ENCODE measurements around the gene EXPH5.
"Not testable (repeated sequence)": the region's sequence is repeated elsewhere in the genome, so short reads cannot be mapped to it uniquely, and the experiment has no call there.

Gene EXPH5

GRCh38 chr11:108591893-108592292, 1.7 kb downstream of the EXPH5 start:
- in situ Hi-C loops (cut with MboI; ENCODE audit: low sequenced_read_pairs), result no loop called here
- Histone ChIP-seq H3K4me3 (peak overlapping the region; percentile 60), H3K27me3 (ENCODE audit: low read depth) (no peaks in the 10 kb centered on the region), H3K9me3 (no peaks in the 10 kb centered on the region), H3K36me3 (replicated peaks) (no peaks in the 10 kb centered on the region; the same call in 1 of the 2 replicates), H3K4me1 (peaks cover 48% of the 10 kb centered on the region)
- peak; percentile 40 to 52 for DNase-seq (ENCODE audit: low spot score in 2 of 2)

GRCh38 chr11:108589136-108589535, 4.4 kb downstream of the EXPH5 start:
- Histone ChIP-seq H3K36me3 (replicated peaks) (no peaks in the 10 kb centered on the region; the same call in 1 of the 2 replicates), H3K9me3 (no peaks in the 10 kb centered on the region), H3K27me3 (ENCODE audit: low read depth) (no peaks in the 10 kb centered on the region), H3K4me1 (peaks cover 20% of the 10 kb centered on the region), H3K4me3 (no peak overlapping the region)
- in situ Hi-C loops (cut with MboI; ENCODE audit: low sequenced_read_pairs), result no loop called here
- no peak for DNase-seq (ENCODE audit: low spot score in 2 of 2)

GRCh38 chr11:108588287-108588686, 5.3 kb downstream of the EXPH5 start:
- no peaks in the 10 kb centered on the region for H3K9me3 ChIP-seq
- H3K4me1 ChIP-seq, result peaks cover 17% of the 10 kb centered on the region
- in situ Hi-C loops (cut with MboI; ENCODE audit: low sequenced_read_pairs), result no loop called here
- H3K27me3 ChIP-seq (ENCODE audit: low read depth), result no peaks in the 10 kb centered on the region
- no peak overlapping the region for H3K4me3 ChIP-seq
- DNase-seq (ENCODE audit: low spot score in 2 of 2), result no peak
- H3K36me3 ChIP-seq (replicated peaks), result no peaks in the 10 kb centered on the region; the same call in 1 of the 2 replicates

GRCh38 chr11:108587109-108587508, 6.5 kb downstream of the EXPH5 start:
- Histone ChIP-seq H3K36me3 (replicated peaks) (no peaks in the 10 kb centered on the region; the same call in 1 of the 2 replicates), H3K4me1 (peaks cover 17% of the 10 kb centered on the region), H3K9me3 (no peaks in the 10 kb centered on the region), H3K4me3 (no peak overlapping the region), H3K27me3 (ENCODE audit: low read depth) (no peaks in the 10 kb centered on the region)
- in situ Hi-C loops (cut with MboI; ENCODE audit: low sequenced_read_pairs), result no loop called here
- no peak for DNase-seq (ENCODE audit: low spot score in 2 of 2)

GRCh38 chr11:108586600-108586999, 7.0 kb downstream of the EXPH5 start:
- Histone ChIP-seq H3K36me3 (replicated peaks) (no peaks in the 10 kb centered on the region; the same call in 1 of the 2 replicates), H3K4me3 (no peak overlapping the region), H3K4me1 (peaks cover 13% of the 10 kb centered on the region), H3K27me3 (ENCODE audit: low read depth) (no peaks in the 10 kb centered on the region), H3K9me3 (no peaks in the 10 kb centered on the region)
- DNase-seq (ENCODE audit: low spot score in 2 of 2), result no peak
- in situ Hi-C loops (cut with MboI; ENCODE audit: low sequenced_read_pairs), result no loop called here

- H3K4me3 ChIP-seq; DNase-seq (ENCODE audit: low spot score in 2 of 2); H3K27me3 ChIP-seq (ENCODE audit: low read depth); H3K4me1 ChIP-seq; H3K9me3 ChIP-seq; in situ Hi-C loops (cut with MboI; ENCODE audit: low sequenced_read_pairs); H3K36me3 ChIP-seq (replicated peaks): not testable (repeated sequence)
Observed at GRCh38 chr11:108586185-108586584, 7.4 kb downstream of the EXPH5 start.

GRCh38 chr11:108584973-108585372, 8.6 kb downstream of the EXPH5 start:
- in situ Hi-C loops (cut with MboI; ENCODE audit: low sequenced_read_pairs), result no loop called here
- Histone ChIP-seq H3K27me3 (ENCODE audit: low read depth) (no peaks in the 10 kb centered on the region), H3K4me1 (peaks cover 9% of the 10 kb centered on the region), H3K36me3 (replicated peaks) (no peaks in the 10 kb centered on the region; the same call in 1 of the 2 replicates), H3K9me3 (no peaks in the 10 kb centered on the region), H3K4me3 (no peak overlapping the region)
- no peak for DNase-seq (ENCODE audit: low spot score in 2 of 2)

- in situ Hi-C loops (cut with MboI; ENCODE audit: low sequenced_read_pairs), result no loop called here
- Histone ChIP-seq H3K27me3 (ENCODE audit: low read depth) (no peaks in the 10 kb centered on the region), H3K4me3 (no peak overlapping the region), H3K36me3 (replicated peaks) (no peaks in the 10 kb centered on the region), H3K4me1 (no peaks in the 10 kb centered on the region), H3K9me3 (no peaks in the 10 kb centered on the region)
- no peak for DNase-seq (ENCODE audit: low spot score in 2 of 2)
Observed at GRCh38 chr11:108580645-108581044, 12.9 kb downstream of the EXPH5 start.

GRCh38 chr11:108580043-108580442, 13.5 kb downstream of the EXPH5 start:
- H3K4me1 ChIP-seq, result no peaks in the 10 kb centered on the region
- in situ Hi-C loops (cut with MboI; ENCODE audit: low sequenced_read_pairs), result no loop called here
- no peak for DNase-seq (ENCODE audit: low spot score in 2 of 2)
- H3K27me3 ChIP-seq (ENCODE audit: low read depth), result no peaks in the 10 kb centered on the region
- no peaks in the 10 kb centered on the region for H3K9me3 ChIP-seq
- H3K4me3 ChIP-seq, result no peak overlapping the region
- 0 out of 2 replicates have a peak, but pooled peaks cover 2% of the 10 kb centered on the region for H3K36me3 ChIP-seq (replicated peaks)

- Histone ChIP-seq H3K4me1 (no peaks in the 10 kb centered on the region), H3K36me3 (replicated peaks) (0 out of 2 replicates have a peak, but pooled peaks cover 3% of the 10 kb centered on the region), H3K9me3 (no peaks in the 10 kb centered on the region; the same call in 1 of the 2 replicates), H3K4me3 (no peak overlapping the region), H3K27me3 (ENCODE audit: low read depth) (no peaks in the 10 kb centered on the region)
- no peak for DNase-seq (ENCODE audit: low spot score in 2 of 2)
- in situ Hi-C loops (cut with MboI; ENCODE audit: low sequenced_read_pairs), result no loop called here
Observed at GRCh38 chr11:108576523-108576922, 17.0 kb downstream of the EXPH5 start.

GRCh38 chr11:108574675-108575074, 18.9 kb downstream of the EXPH5 start:
- Histone ChIP-seq H3K27me3 (ENCODE audit: low read depth) (no peaks in the 10 kb centered on the region), H3K4me1 (no peaks in the 10 kb centered on the region), H3K36me3 (replicated peaks) (0 out of 2 replicates have a peak, but pooled peaks cover 3% of the 10 kb centered on the region), H3K4me3 (no peak overlapping the region), H3K9me3 (no peaks in the 10 kb centered on the region; the same call in 1 of the 2 replicates)
- in situ Hi-C loops (cut with MboI; ENCODE audit: low sequenced_read_pairs), result no loop called here
- no peak for DNase-seq (ENCODE audit: low spot score in 2 of 2)

GRCh38 chr11:108571001-108571400, 22.6 kb downstream of the EXPH5 start:
- no peak for DNase-seq (ENCODE audit: low spot score in 2 of 2)
- in situ Hi-C loops (cut with MboI; ENCODE audit: low sequenced_read_pairs), result no loop called here
- Histone ChIP-seq H3K36me3 (replicated peaks) (0 out of 2 replicates have a peak, but pooled peaks cover 3% of the 10 kb centered on the region), H3K4me3 (no peak overlapping the region), H3K27me3 (ENCODE audit: low read depth) (no peaks in the 10 kb centered on the region), H3K9me3 (no peaks in the 10 kb centered on the region; the same call in 1 of the 2 replicates), H3K4me1 (no peaks in the 10 kb centered on the region)

- no peaks in the 10 kb centered on the region for H3K27me3 ChIP-seq (ENCODE audit: low read depth)
- no peaks in the 10 kb centered on the region; the same call in 1 of the 2 replicates for H3K9me3 ChIP-seq
- H3K4me3 ChIP-seq, result no peak overlapping the region
- H3K4me1 ChIP-seq, result no peaks in the 10 kb centered on the region
- in situ Hi-C loops (cut with MboI; ENCODE audit: low sequenced_read_pairs), result no loop called here
- no peak for DNase-seq (ENCODE audit: low spot score in 2 of 2)
- H3K36me3 ChIP-seq (replicated peaks), result no peaks in the 10 kb centered on the region
Observed at GRCh38 chr11:108569896-108570295, 23.7 kb downstream of the EXPH5 start.

- no peaks in the 10 kb centered on the region for H3K4me1 ChIP-seq
Observed at GRCh38 chr11:108568195-108568858, 25.2 kb downstream of the EXPH5 start.

More at GRCh38 chr11:108568195-108568858, 25.2 kb downstream of the EXPH5 start:
- no peak overlapping the region for H3K4me3 ChIP-seq
- DNase-seq (ENCODE audit: low spot score in 2 of 2), result no peak
- H3K27me3 ChIP-seq (ENCODE audit: low read depth), result no peaks in the 10 kb centered on the region
- in situ Hi-C loops (cut with MboI; ENCODE audit: low sequenced_read_pairs), result no loop called here
- H3K9me3 ChIP-seq, result no peaks in the 10 kb centered on the region
- no peaks in the 10 kb centered on the region for H3K36me3 ChIP-seq (replicated peaks)
